ENCODE results near the gene DHX15.

- TF ChIP-seq CTCF (IDR thresholded peaks at IDR 0.05), result no peak
- no peak for TF ChIP-seq POLR2A (IDR thresholded peaks at IDR 0.05)
Measured at GRCh38 chr4:24529555-24529954, 54.8 kb downstream of the DHX15 start.
